ENCODE measurements around the gene GABARAP. TPM values are rescaled to one million over a fixed set of nuclear protein-coding genes. Genes with fewer than 3 reads are reported as not detected.

Gene GABARAP
- total and polyA plus RNA-seq, 2 of the 4 experiments (the other 2 are of a cell fraction) = 77.8 to 780 TPM

DNA sequence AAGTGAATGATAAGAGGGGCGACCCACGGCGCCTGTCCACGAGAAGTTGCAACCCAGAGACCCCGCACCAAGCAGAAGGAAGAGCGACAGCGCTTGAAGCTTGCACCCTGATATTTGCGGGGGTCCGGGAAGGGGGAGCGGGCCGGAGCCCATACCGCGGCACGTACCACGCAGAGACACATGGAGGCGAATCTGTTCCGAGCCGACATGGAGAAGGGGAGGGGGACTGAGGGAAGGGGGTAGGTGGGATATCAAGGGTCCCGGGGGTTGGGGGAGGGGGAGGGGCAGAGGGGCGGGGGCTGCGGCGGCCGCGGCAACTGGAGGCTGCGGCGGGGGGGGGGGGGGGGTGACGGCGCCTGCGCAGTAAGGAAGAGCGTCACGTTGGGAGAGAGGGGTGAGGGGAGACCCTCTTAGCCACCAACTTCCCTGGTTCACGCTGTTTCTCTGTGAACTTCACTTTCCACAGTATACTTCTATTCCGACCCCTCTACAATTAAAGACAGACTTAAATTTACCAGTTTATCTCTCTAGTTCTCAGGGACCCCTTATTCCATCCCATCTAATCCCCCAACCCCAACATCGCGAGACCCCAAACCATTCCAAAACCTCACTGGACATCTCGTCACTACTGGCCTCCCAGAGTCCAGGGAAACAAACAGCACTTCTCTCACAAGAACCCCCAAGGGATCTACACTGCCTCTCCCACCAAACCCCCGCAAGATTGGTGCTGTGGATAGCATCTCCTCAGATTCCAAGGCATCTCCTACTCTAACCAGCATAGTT is 30.6 kb downstream of the GABARAP start:
- Histone ChIP-seq H3K36me3 (ENCODE audit: control insufficient read depth, insufficient read depth, low read length) (peaks cover 2% of the 10 kb centered on the region; the same call in 1 of the 2 replicates), H3K14ac (replicated peaks; ENCODE audit: low read depth, low read length) (no peak overlapping the region), H4K8ac (ENCODE audit: low read depth in 2 of 2, low read length in 2 of 2) (no peak overlapping the region), H3K9me3 (ENCODE audit: control insufficient read depth, insufficient read depth, low read length) (no peaks in the 10 kb centered on the region), H3K79me1 (ENCODE audit: low read depth in 1 of 2, low read length in 2 of 2) (peaks cover 7 to 80% of the 10 kb centered on the region in 2 experiments), H3K4me1 (ENCODE audit: control insufficient read depth, insufficient read depth, low read length) (peaks cover 22% of the 10 kb centered on the region), H2BK15ac (ENCODE audit: low read depth, low read length) (no peak overlapping the region), H3K4me3 (ENCODE audit: insufficient read depth, low read depth, low read length) (no peak overlapping the region), H3K18ac (ENCODE audit: low read depth, low read length) (no peak overlapping the region), H2BK20ac (ENCODE audit: low read depth, low read length) (no peak overlapping the region), H3K56ac (ENCODE audit: extremely low read depth, insufficient read depth, low read length) (no peak overlapping the region), H4K20me1 (ENCODE audit: insufficient read depth, low read length) (peaks cover 84% of the 10 kb centered on the region), H3K4ac (ENCODE audit: low read depth, low read length) (no peak overlapping the region), H3K4me2 (ENCODE audit: low read depth, low read length) (no peak overlapping the region; the same call in 1 of the 2 replicates), H2AK5ac (ENCODE audit: low read depth, low read length) (no peak overlapping the region), H4K91ac (ENCODE audit: insufficient read depth, low read depth, low read length) (no peak overlapping the region), H4K5ac (ENCODE audit: low read depth, low read length) (no peak overlapping the region), H3K9ac (ENCODE audit: low read depth, low read length) (no peak overlapping the region), H3K27ac (ENCODE audit: insufficient read depth, low read length) (no peak overlapping the region), H2AK9ac (replicated peaks; ENCODE audit: low read depth, low read length, poor library complexity) (no peak overlapping the region), H3K27me3 (ENCODE audit: control insufficient read depth, insufficient read depth, low read length) (no peaks in the 10 kb centered on the region), H3K23ac (ENCODE audit: low read depth, low read length) (no peak overlapping the region), H2AFZ (replicated peaks; ENCODE audit: low read length, poor library complexity) (no peak overlapping the region), H3K9me1 (ENCODE audit: insufficient read depth, low read length) (peaks cover 23% of the 10 kb centered on the region), H2BK5ac (ENCODE audit: low read depth, low read length, poor library complexity, severe bottlenecking) (no peak overlapping the region), H2BK120ac (ENCODE audit: low read depth, low read length) (no peak overlapping the region)
- no peak for TF ChIP-seq MAFK (IDR thresholded peaks at IDR 0.05; ENCODE audit: low read depth, low read length)
- TF ChIP-seq CEBPB (IDR thresholded peaks at IDR 0.05; ENCODE audit: low read depth, low read length) = no peak
- TF ChIP-seq POLR2A (IDR thresholded peaks at IDR 0.05; ENCODE audit: low read depth, low read length) = no peak
- no peak for TF ChIP-seq CHD1 (IDR thresholded peaks at IDR 0.05; ENCODE audit: low read depth, low read length)
- no peak for TF ChIP-seq FOS (IDR thresholded peaks at IDR 0.05; ENCODE audit: low read depth, low read length)
- no peak for TF ChIP-seq RAD21 (IDR thresholded peaks at IDR 0.05; ENCODE audit: low read length)
- no peak for TF ChIP-seq ELK1 (IDR thresholded peaks at IDR 0.05; ENCODE audit: borderline replicate concordance, low read depth, low read length)
- no peak for TF ChIP-seq SMC3 (IDR thresholded peaks at IDR 0.05; ENCODE audit: low read depth, low read length)
- no peak for TF ChIP-seq MXI1 (IDR thresholded peaks at IDR 0.05; ENCODE audit: borderline replicate concordance, low read depth, low read length)
- no peak for TF ChIP-seq MAZ (IDR thresholded peaks at IDR 0.05; ENCODE audit: borderline replicate concordance, low read depth, low read length)
- no peak for TF ChIP-seq RCOR1 (IDR thresholded peaks at IDR 0.05; ENCODE audit: insufficient replicate concordance, low read length)
- TF ChIP-seq BHLHE40 (IDR thresholded peaks at IDR 0.05; ENCODE audit: low read depth, low read length) = no peak
- TF ChIP-seq RFX5 (IDR thresholded peaks at IDR 0.05; ENCODE audit: low read depth, low read length) = no peak
- TF ChIP-seq NFE2L2 (IDR thresholded peaks at IDR 0.05; ENCODE audit: low read depth, low read length) = no peak
- no peak for TF ChIP-seq CTCF (conservative IDR thresholded peaks at IDR 0.05; ENCODE audit: low read depth, low read length)
- TF ChIP-seq, protein P1, sequence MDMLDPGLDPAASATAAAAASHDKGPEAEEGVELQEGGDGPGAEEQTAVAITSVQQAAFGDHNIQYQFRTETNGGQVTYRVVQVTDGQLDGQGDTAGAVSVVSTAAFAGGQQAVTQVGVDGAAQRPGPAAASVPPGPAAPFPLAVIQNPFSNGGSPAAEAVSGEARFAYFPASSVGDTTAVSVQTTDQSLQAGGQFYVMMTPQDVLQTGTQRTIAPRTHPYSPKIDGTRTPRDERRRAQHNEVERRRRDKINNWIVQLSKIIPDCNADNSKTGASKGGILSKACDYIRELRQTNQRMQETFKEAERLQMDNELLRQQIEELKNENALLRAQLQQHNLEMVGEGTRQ (IDR thresholded peaks at IDR 0.05; ENCODE audit: low read depth, low read length) = no peak
- in situ Hi-C loops (cut with MboI; ENCODE audit: low sequenced_read_pairs) (no loop called here), intact Hi-C loops (cut with micrococcal nuclease) (no loop called here), dilution Hi-C loops (cut with HindIII; ENCODE audit: low sequenced_read_pairs, unreplicated experiment) (no loop called here)
- POLR2A ChIA-PET (ENCODE audit: unreplicated experiment) = no interaction called here
- CTCF ChIA-PET = no interaction called here
- ATAC-seq (ENCODE audit: low read depth) (no peak), DNase-seq (no peak)
- no CpG with 5 or more reads among the region's 37 CpGs for WGBS, 2 experiments (ENCODE audit: extremely low coverage in 2 of 2, insufficient read length in 1 of 2)
- BruUV-seq (replicated peaks) = no TSS peak

Data from IMR-90 (cell line).